ENCODE data around the gene WDR72.

DNA sequence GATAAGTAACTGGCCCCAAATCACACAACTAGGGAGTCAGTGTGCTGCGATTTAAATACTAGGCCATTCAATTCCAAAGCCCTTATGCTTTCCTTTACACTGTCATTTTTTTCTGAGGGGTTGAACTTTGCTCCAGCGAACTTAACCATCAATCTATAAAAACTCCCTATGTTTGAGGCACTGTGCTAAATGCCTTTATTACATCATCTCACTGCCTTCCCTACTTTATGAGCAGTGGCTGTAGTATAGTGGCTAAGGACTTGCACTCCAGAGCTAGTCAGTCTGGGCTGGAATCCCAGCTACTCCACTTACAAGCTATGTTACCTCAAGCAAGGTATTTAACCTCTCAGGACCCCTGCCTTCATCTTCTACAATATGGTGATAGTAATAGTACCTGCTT is 26.9 kb upstream of the WDR72 start:
- TF ChIP-seq, protein P1, sequence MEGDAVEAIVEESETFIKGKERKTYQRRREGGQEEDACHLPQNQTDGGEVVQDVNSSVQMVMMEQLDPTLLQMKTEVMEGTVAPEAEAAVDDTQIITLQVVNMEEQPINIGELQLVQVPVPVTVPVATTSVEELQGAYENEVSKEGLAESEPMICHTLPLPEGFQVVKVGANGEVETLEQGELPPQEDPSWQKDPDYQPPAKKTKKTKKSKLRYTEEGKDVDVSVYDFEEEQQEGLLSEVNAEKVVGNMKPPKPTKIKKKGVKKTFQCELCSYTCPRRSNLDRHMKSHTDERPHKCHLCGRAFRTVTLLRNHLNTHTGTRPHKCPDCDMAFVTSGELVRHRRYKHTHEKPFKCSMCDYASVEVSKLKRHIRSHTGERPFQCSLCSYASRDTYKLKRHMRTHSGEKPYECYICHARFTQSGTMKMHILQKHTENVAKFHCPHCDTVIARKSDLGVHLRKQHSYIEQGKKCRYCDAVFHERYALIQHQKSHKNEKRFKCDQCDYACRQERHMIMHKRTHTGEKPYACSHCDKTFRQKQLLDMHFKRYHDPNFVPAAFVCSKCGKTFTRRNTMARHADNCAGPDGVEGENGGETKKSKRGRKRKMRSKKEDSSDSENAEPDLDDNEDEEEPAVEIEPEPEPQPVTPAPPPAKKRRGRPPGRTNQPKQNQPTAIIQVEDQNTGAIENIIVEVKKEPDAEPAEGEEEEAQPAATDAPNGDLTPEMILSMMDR (conservative IDR thresholded peaks at IDR 0.05; ENCODE audit: low read depth in 2 of 2) = no peak
- no peak for TF ChIP-seq CREB1 (CRISPR knock-in tag; IDR thresholded peaks at IDR 0.05; ENCODE audit: low read depth)

Data from GM23338 (cell line).